T-helper 17 cell (primary cell): ENCODE results near the gene PSKH1. TPM values are rescaled to one million over a fixed set of nuclear protein-coding genes. Genes with fewer than 3 reads are reported as not detected.
"Not testable (repeated sequence)": the region's sequence is repeated elsewhere in the genome, so short reads cannot be mapped to it uniquely, and the experiment has no call there.

Source experiments
- ATAC-seq: fragments of 150-1000 bp; cut with Tn5 transposase; 2 replicates; pipeline ENCODE4 v1.10.0; 2021; ENCODE audit warnings: mild to moderate bottlenecking, moderate library complexity
- DNase-seq, 3 donors: peaks; one replicate each; pipeline versions ENCODE4 v3.0.0 to v3.0.0-alpha.2; 2020 to 2021
- H3K9me3 ChIP-seq: one replicate; pipeline ENCODE4 v1.7.0; 2013; ENCODE audit warnings: low read length, mild to moderate bottlenecking; ENCODE audit not compliant: control insufficient read depth, poor library complexity, severe bottlenecking
- H3K27ac Mint-ChIP-seq: one replicate; pipeline ENCODE4 v1.8.0; 2022; ENCODE audit warnings: mild to moderate bottlenecking, moderate library complexity, mixed read lengths
- H3K27me3 Mint-ChIP-seq: one replicate; pipeline ENCODE4 v1.8.0; 2022; ENCODE audit warnings: mixed read lengths
- H3K36me3 Mint-ChIP-seq: one replicate; pipeline ENCODE4 v1.8.0; 2022; ENCODE audit warnings: low read depth, mixed read lengths
- H3K4me1 Mint-ChIP-seq: one replicate; pipeline ENCODE4 v1.8.0; 2022; ENCODE audit warnings: mild to moderate bottlenecking, mixed read lengths
- H3K4me3 Mint-ChIP-seq: one replicate; pipeline ENCODE4 v1.8.0; 2022; ENCODE audit warnings: mild to moderate bottlenecking, moderate library complexity, mixed read lengths
- total RNA-seq, 4 donors: library from RNA in 2 of 4; stranded (reverse) in 2 of 4; gene quantifications; one replicate each; pipeline ENCODE4 v1.2.3 and lab custom pipeline; 2022 to 2026

The PSKH1 gene
- total RNA-seq, 2 donors from 2014 or later, result 14.5 to 15.5 TPM

DNA sequence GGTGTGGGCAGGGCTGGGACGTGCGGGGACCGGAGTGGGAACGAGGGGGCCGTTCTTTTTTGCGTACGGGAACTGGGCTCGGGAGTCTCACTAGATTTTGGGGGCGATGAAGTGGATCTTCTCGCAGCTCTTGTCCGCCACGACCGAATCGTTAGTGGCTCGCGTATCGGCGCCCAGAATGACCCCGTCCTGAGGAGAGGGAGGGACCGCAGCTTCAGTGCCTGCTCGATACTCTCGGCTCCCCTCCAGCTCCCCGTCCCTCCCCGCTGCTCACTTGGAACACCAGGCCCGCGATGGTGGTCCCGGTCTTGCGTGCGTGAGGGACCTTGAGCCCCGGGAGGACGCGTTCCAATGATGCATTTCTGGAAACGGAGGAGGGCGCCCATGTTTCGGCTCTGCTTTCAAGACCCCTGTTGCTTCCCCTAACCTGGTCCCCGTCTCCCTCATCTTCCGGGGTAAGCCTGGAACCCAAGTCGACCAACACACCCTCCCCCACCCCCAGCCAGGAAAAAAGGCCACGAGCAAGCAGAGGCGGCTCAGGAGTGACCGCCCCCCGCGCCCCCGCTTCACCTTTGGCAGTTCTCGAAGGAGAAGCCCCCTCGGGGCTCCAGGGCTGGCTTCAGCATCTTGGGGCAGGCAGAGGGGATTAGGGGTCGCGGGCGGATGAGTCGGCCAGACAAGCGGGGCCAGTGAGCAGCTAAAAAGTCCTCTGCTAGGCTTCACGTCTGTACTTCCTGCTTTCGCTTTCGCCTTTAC, 43.2 kb downstream of the PSKH1 start, which contains the start of gene PSMB10:
TSS of gene PSMB10 (minus strand) at position 727 of the 756 bp plus-strand sequence. CDS start at position 626, 101 bp downstream.
- ATAC-seq (peak; percentile 5), DNase-seq (peak in 2 of 3 donors; percentile 19 to 50)
- Mint-ChIP-seq H3K27me3 (no peaks in the 10 kb centered on the region), H3K36me3 (peaks cover 7% of the 10 kb centered on the region), H3K27ac (peak within 1 kb of the TSS; percentile 96), H3K4me3 (peak within 1 kb of the TSS; percentile 100), H3K4me1 (peaks cover 28% of the 10 kb centered on the region)
- H3K9me3 ChIP-seq, result no peaks in the 10 kb centered on the region

- ATAC-seq (peak; percentile 55), DNase-seq (peak in 2 of 3 donors; percentile 55 to 61)
- H3K27me3 Mint-ChIP-seq, result no peaks in the 10 kb centered on the region
- H3K9me3 ChIP-seq, result no peaks in the 10 kb centered on the region
- peaks cover 31% of the 10 kb centered on the region for H3K4me1 Mint-ChIP-seq
- H3K4me3 Mint-ChIP-seq, result peak overlapping the region; percentile 100
- H3K27ac Mint-ChIP-seq, result peak overlapping the region; percentile 96
- peaks cover 7% of the 10 kb centered on the region for H3K36me3 Mint-ChIP-seq
Observed at GRCh38 chr16:67936880-67937605, 44.0 kb downstream of the PSKH1 start.

DNA sequence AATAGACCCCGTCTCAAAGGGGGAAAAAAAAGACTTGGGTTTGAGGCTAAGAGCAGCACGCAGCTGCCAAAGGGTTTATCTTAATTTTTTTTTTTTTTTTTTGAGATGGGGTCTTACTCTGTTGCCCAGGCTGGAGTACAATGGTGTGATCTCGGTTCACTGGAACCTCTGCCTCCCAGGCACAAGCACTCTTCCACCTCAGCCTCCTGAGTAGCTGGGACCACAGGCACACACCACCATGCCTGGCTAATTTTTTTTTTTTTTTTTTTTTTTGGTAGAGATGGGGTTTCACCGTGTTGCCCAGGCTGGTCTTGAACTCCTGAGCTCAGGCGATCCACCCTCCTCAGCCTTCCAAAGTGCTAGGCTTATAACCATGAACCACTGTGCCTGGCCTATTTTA, 44.7 kb downstream of the PSKH1 start:
- not testable (repeated sequence) for H3K27me3 Mint-ChIP-seq, H3K4me3 Mint-ChIP-seq, DNase-seq, H3K36me3 Mint-ChIP-seq, ATAC-seq, H3K9me3 ChIP-seq
- peak overlapping the region; percentile 96 for H3K27ac Mint-ChIP-seq
- H3K4me1 Mint-ChIP-seq, result peaks cover 33% of the 10 kb centered on the region

DNA sequence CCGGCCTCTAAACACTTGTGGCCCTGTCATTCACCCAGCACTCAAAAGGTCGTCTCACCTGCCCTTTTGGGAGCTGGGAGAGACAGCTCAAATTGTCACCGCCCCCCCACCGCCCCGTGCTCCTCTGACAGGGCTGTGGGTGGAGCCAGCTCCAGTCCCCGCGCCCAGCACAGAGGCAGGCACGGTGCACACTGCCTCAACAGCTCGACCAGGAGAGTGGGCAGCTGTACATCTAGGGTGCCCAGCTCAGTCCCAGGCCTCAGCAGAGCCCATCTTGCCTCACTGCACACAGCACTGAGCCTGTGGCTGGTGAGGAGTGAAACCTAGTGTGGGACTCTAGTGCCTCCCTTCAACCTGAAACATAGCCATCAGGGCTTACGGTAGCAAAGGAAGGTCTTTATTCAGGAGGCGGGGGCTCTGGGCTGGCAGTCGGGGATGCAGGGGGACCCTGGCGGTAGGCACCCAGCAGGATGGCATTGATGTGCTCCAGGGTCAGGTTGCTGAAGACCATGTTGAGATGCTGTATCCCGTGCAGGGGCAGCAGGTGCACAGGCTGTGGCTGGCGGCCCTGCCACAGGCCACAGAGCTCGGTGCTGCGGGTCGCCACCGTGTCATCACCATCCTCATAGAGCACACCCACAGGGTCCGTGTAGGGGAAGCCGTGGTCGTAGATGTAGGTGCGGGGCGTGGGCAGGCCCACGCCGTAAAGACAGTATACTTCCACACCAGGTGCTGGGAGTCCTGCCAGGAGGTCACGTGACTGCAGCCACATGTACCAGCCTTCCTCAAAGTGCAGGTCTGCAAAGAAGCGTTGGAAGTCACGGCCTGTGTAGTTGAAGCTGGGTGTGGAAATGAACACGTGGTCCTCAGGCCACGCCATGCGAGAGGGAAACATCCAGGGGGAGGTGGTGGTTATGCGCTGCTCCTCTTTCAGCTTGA, 46.7 kb downstream of the PSKH1 start:
- H3K27ac Mint-ChIP-seq, result peak overlapping the region; percentile 78
- no peak for ATAC-seq
- H3K9me3 ChIP-seq, result no peaks in the 10 kb centered on the region
- H3K36me3 Mint-ChIP-seq, result peaks cover 7% of the 10 kb centered on the region
- no peak for DNase-seq
- H3K27me3 Mint-ChIP-seq, result no peaks in the 10 kb centered on the region
- peaks cover 31% of the 10 kb centered on the region for H3K4me1 Mint-ChIP-seq
- H3K4me3 Mint-ChIP-seq, result peak overlapping the region; percentile 78

DNA sequence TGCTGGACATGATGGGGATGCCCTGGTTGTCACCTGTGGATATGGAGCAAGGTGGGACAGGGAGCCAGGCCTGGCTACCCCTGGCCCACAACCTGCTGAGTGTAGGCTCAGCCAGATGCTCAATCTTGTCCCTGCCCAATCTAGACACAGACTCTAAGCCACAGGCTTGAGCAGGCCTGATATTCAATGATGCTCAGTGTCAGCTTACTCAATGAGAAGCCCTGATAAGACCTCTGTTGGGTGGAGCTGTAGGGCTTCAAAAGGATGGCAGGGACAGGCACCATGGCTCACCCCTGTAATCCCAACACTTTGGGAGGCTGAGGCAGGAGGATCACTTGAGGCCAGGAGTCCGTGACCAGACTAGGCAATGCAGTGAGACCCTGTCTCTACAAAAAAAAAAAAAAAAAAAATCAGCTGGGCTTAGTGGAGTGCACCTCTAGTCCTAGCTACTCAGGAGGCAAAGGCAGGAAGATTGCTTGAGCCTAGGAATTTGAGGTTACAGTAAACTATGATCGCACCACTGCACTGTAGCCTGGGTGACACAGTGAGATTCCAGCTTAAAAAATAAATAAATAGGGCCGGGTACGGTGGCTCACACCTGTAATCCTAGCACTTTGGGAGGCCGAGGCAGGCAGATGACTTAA, 47.5 kb downstream of the PSKH1 start:
- Mint-ChIP-seq H3K4me3 (no peak overlapping the region), H3K4me1 (peaks cover 25% of the 10 kb centered on the region), H3K27me3 (no peaks in the 10 kb centered on the region), H3K27ac (no peak overlapping the region), H3K36me3 (peaks cover 5% of the 10 kb centered on the region)
- DNase-seq (no peak), ATAC-seq (no peak)
- no peaks in the 10 kb centered on the region for H3K9me3 ChIP-seq

DNA sequence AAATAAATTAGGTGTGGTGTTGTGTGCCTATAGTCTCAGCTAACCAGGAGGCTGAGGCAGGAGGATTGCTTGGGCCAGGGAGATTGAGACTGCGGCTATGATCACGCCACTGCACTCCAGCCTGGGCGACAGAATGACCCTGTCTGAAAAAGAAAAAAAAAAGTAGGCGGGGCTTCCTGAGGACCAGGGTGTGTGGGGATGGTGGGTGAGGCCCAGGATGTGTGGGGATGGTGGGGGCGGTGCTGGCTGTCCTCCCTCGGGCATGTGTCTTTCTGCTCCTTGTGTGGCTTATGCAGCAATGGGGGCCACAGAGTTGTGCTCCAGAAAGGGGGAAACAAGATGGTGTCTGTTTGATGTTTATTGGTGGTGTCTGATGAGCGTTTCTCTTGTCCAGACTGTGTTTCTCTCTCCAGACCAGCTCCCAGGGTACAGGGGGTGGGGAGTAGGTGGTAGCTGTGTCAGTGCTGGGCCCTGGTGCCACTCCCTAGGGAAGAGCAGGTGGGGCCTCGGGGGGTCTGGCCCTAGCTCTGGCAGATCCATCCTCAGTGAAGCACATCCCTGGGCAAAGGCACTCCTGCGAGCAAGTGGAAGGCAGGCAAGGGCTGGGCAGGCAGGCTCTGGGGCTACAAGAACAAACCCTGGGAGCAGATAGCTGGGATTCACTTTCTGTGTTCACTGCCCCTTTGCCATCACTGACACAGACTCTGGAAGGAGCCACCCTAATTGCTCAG, 48.6 kb downstream of the PSKH1 start:
- peak overlapping the region; percentile 53 for H3K27ac Mint-ChIP-seq
- H3K4me1 Mint-ChIP-seq, result peaks cover 22% of the 10 kb centered on the region
- no peak overlapping the region for H3K4me3 Mint-ChIP-seq
- no peaks in the 10 kb centered on the region for H3K27me3 Mint-ChIP-seq
- ATAC-seq (no peak), DNase-seq (no peak)
- peaks cover 2% of the 10 kb centered on the region for H3K36me3 Mint-ChIP-seq
- H3K9me3 ChIP-seq, result no peaks in the 10 kb centered on the region

DNA sequence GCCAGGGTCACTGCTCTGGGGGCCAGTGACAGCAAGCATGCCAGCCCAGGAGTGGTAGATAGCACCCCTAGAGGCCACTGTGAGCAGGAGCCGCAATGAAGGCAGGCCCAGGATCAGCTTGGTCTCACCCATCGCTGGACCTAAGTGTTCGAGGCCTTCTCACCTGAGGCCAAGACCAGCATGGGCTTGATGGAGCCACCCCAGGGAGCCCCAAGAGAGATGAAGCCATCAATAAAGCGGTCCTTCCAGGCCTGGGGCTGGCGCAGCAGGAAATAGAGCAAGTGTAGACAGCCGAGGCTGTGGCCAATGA, 49.1 kb downstream of the PSKH1 start:
- peak overlapping the region; percentile 53 for H3K27ac Mint-ChIP-seq
- H3K4me3 Mint-ChIP-seq, result no peak overlapping the region
- no peaks in the 10 kb centered on the region for H3K9me3 ChIP-seq
- peak; percentile 67 for ATAC-seq
- H3K27me3 Mint-ChIP-seq, result no peaks in the 10 kb centered on the region
- no peak for DNase-seq
- peaks cover 17% of the 10 kb centered on the region for H3K4me1 Mint-ChIP-seq
- H3K36me3 Mint-ChIP-seq, result no peaks in the 10 kb centered on the region

- H3K4me3 Mint-ChIP-seq, result no peak overlapping the region
- H3K4me1 Mint-ChIP-seq, result peaks cover 15% of the 10 kb centered on the region
- DNase-seq (no peak), ATAC-seq (no peak)
- H3K27me3 Mint-ChIP-seq, result no peaks in the 10 kb centered on the region
- no peaks in the 10 kb centered on the region for H3K36me3 Mint-ChIP-seq
- H3K27ac Mint-ChIP-seq, result peak overlapping the region; percentile 53
- no peaks in the 10 kb centered on the region for H3K9me3 ChIP-seq
Observed at GRCh38 chr16:67942510-67943255, 49.6 kb downstream of the PSKH1 start.

DNA sequence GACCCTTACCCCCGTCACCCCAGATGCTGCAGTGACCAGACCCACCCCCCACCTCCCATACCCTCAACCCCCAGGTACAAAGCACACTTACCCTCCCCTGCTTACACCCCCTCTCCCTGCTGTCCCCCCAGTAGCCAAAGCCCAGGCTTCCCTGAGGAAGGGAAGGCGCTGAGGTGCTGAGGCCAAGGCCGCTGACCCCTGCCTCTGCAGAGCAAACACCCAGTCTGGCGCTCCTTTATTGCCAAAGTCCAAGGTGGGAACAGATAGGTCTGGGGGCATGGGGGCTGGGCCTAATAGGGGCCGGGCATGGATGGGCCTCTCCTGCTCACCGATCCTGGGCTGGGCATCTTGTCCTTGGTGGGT, 50.2 kb downstream of the PSKH1 start:
- no peaks in the 10 kb centered on the region for H3K36me3 Mint-ChIP-seq
- no peaks in the 10 kb centered on the region for H3K9me3 ChIP-seq
- peaks cover 16% of the 10 kb centered on the region for H3K4me1 Mint-ChIP-seq
- no peak overlapping the region for H3K27ac Mint-ChIP-seq
- H3K27me3 Mint-ChIP-seq, result no peaks in the 10 kb centered on the region
- DNase-seq, result no peak
- no peak overlapping the region for H3K4me3 Mint-ChIP-seq
- ATAC-seq, result no peak

- Mint-ChIP-seq H3K27ac (no peak within 1 kb of the TSS), H3K4me3 (no peak within 1 kb of the TSS), H3K36me3 (no peaks in the 10 kb centered on the region), H3K4me1 (peaks cover 17% of the 10 kb centered on the region), H3K27me3 (no peaks in the 10 kb centered on the region)
- DNase-seq (no peak), ATAC-seq (no peak)
- no peaks in the 10 kb centered on the region for H3K9me3 ChIP-seq
Observed at GRCh38 chr16:67943619-67944504, 50.8 kb downstream of the PSKH1 start, which contains the start of gene LCAT. TSS of gene LCAT (minus strand) at chr16:67944120. CDS start at chr16:67944101, 19 bp downstream.
